Tongue (tissue), 2 donors: ENCODE results near the gene JDP2. TPM values are rescaled to one million over a fixed set of nuclear protein-coding genes. Genes with fewer than 3 reads are reported as not detected.

Experiments
- DNase-seq: peaks from one replicate; pipeline ENCODE4 v3.0.0-alpha.2; 2015
- total RNA-seq: library from RNA; depleted of rRNA; stranded (reverse); fragments of >200 nt; gene quantifications from one replicate; pipeline ENCODE4 v1.2.3, GENCODE V29; 2014

Gene JDP2
- total RNA-seq, 1 donor from 2014 or later = 54.7 TPM

- peak; percentile 84 for DNase-seq
Observed at GRCh38 chr14:75409316-75410205, 18.3 kb upstream of the JDP2 start.

- no peak for DNase-seq
Observed at GRCh38 chr14:75411214-75411540, 16.6 kb upstream of the JDP2 start.

GRCh38 chr14:75413013-75413412 is 14.8 kb upstream of the JDP2 start:
- DNase-seq = no peak

GRCh38 chr14:75417674-75418073 is 10.1 kb upstream of the JDP2 start:
- DNase-seq = no peak

GRCh38 chr14:75418850-75419768 is 8.7 kb upstream of the JDP2 start:
- DNase-seq = peak; percentile 62

GRCh38 chr14:75422169-75422568 is 5.7 kb upstream of the JDP2 start:
- no peak for DNase-seq

GRCh38 chr14:75424496-75424895 is 3.3 kb upstream of the JDP2 start:
- DNase-seq = no peak

GRCh38 chr14:75425446-75425845 is 2.4 kb upstream of the JDP2 start:
- no peak for DNase-seq

GRCh38 chr14:75426332-75427125 is 1.3 kb upstream of the JDP2 start:
- DNase-seq = no peak

- DNase-seq = no peak
Observed at GRCh38 chr14:75427126-75427481, 718 bp upstream of the JDP2 start.

- DNase-seq = peak; percentile 57
Observed at GRCh38 chr14:75428230-75429104, 645 bp downstream of the JDP2 start.

- no peak for DNase-seq
Observed at GRCh38 chr14:75429562-75429961, 1.7 kb downstream of the JDP2 start.

- DNase-seq = no peak
Observed at GRCh38 chr14:75430116-75430515, 2.3 kb downstream of the JDP2 start.

GRCh38 chr14:75430526-75430925 is 2.7 kb downstream of the JDP2 start:
- DNase-seq = peak; percentile 92

GRCh38 chr14:75430976-75431375 is 3.2 kb downstream of the JDP2 start:
- DNase-seq = no peak

GRCh38 chr14:75431827-75432226 is 4.0 kb downstream of the JDP2 start:
- no peak for DNase-seq

GRCh38 chr14:75432411-75432810 is 4.6 kb downstream of the JDP2 start:
- DNase-seq = no peak

- DNase-seq = no peak
Observed at GRCh38 chr14:75433631-75434071, 5.8 kb downstream of the JDP2 start.

GRCh38 chr14:75434138-75434889 is 6.5 kb downstream of the JDP2 start:
- DNase-seq = peak; percentile 65

- no peak for DNase-seq
Observed at GRCh38 chr14:75434890-75435248, 7.0 kb downstream of the JDP2 start.

GRCh38 chr14:75435473-75435872 is 7.7 kb downstream of the JDP2 start:
- no peak for DNase-seq
